C4-2B (cell line): ENCODE measurements around the gene ACOT2.
"Not testable (repeated sequence)": the region's sequence is repeated elsewhere in the genome, so short reads cannot be mapped to it uniquely, and the experiment has no call there.

ENCODE experiments used
- H3K27ac ChIP-seq: fragments of 450-650 bp; 2 replicates; pipeline ENCODE4 v1.5.1; 2017
- ZFX ChIP-seq: fragments of 450-650 bp; IDR thresholded peaks from 2 replicates; pipeline ENCODE4 v1.6.1; 2017
- TF ChIP-seq, protein P1 (sequence below): fragments of 450-650 bp; conservative IDR thresholded peaks from 2 replicates; pipeline ENCODE4 v1.5.1; 2017; ENCODE audit warnings: mild to moderate bottlenecking

The ACOT2 gene

DNA sequence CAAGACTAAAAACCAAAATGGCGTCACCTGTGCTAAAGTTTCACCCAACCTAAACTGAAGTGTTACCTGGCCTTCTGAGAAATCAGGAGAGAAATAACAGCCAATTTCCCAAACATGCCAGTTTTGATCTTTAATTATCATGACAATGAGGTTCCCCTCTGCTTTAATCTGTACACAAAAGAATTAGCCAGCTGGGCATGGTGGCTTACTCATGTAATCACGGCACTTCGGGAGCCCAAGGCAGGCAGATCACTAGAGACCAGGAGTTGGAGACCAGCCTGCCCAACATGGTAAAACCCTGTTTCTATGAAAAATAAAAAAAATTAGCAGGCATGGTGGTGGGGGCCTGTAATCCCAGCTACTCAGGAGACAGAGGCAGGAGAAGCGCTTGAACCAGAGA, 15.2 kb upstream of the ACOT2 start:
- no peak overlapping the region for H3K27ac ChIP-seq
- no peak for TF ChIP-seq ZFX
- TF ChIP-seq, protein P1, sequence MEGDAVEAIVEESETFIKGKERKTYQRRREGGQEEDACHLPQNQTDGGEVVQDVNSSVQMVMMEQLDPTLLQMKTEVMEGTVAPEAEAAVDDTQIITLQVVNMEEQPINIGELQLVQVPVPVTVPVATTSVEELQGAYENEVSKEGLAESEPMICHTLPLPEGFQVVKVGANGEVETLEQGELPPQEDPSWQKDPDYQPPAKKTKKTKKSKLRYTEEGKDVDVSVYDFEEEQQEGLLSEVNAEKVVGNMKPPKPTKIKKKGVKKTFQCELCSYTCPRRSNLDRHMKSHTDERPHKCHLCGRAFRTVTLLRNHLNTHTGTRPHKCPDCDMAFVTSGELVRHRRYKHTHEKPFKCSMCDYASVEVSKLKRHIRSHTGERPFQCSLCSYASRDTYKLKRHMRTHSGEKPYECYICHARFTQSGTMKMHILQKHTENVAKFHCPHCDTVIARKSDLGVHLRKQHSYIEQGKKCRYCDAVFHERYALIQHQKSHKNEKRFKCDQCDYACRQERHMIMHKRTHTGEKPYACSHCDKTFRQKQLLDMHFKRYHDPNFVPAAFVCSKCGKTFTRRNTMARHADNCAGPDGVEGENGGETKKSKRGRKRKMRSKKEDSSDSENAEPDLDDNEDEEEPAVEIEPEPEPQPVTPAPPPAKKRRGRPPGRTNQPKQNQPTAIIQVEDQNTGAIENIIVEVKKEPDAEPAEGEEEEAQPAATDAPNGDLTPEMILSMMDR, result no peak

DNA sequence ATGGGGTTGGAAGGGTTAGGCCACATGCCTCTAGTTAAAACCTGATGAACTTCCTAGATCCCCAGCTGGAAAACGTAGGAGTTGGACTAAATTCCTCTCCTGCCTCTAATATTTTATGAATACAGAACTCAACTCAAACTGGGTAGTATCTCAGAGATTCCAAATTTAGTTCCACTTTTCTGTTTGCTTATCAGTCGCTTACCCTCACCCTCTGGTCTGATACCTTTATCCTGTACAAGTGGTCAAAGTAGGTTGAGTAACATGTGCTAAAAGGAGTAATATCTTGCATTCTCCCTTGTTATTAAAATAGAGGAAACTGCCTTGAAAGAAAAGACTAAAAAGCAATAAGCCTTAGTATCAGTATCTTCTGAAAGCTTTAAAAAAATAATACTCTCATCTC, 11.8 kb upstream of the ACOT2 start:
- not testable (repeated sequence) for H3K27ac ChIP-seq

DNA sequence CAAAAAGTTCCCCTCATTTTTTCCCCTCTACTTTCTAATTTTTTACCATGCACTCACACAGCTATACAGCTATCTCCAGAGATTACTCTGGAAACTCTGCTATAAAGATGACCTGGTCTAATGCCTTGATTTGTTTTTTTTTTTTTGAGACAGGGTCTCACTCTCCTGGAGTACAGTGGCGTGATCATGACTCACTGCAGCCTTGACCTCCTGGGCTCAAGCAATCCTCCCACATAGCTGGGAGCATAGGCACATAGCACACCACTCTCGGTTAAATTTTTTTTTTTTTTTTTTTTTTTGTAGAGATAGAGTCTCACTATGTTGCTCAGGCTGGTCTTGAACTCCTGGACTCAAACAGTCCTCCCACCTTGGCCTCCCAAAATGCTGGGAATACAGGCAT, 10.8 kb upstream of the ACOT2 start:
- not testable (repeated sequence) for H3K27ac ChIP-seq

DNA sequence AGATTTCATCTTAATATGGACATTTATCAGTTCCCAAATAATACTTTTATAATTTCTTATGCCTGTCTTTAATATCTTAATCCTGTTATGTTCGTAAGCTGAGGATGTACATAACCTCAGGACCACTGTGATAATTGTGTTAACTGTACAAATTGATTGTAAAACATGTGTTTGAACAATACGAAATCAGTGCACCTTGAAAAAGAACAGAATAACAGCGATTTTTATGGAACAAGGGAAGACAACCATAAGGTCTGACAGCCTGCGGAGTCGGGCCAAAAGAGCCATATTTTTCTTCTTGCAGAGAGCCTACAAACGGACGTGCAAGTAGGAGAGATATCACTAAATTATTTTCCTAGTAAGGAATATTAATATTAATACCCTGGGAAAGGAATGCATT, 6.8 kb upstream of the ACOT2 start:
- not testable (repeated sequence) for H3K27ac ChIP-seq

DNA sequence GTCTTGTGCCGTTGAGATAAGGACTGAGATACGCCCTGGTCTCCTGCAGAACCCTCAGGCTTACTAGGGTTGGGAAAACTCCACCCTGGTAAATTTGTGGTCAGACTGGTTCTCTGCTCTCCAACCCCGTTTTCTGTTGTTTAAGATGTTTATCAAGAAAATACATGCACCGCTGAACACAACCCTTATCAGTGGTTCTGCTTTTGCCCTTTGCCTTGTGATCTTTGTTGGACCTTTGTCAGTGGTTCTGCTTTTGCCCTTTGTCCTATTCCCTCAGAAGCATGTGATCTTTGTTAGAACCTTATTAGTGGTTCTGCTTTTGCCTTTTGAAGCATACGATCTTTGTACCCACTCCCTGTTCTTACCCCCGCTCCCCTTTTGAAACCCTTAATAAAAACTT, 6.3 kb upstream of the ACOT2 start:
- not testable (repeated sequence) for H3K27ac ChIP-seq

DNA sequence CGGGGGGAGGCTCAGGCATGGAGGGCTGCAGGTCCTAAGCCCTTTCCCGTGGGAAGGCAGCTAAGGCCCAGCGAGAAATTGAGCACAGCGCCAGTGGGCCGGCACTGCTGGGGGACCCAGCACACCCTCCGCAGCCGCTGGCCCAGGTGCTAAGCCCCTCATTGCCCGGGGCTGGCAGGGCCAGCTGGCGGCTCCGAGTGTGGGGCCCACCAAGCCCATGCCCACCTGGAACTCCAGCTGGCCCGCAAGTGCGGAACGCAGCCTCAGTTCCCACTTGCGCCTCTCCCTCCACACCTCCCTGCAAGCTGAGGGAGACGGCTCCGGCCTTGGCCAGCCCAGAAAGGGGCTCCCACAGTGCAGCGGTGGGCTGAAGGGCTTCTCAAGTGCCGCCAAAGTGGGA, 2.6 kb upstream of the ACOT2 start:
- not testable (repeated sequence) for H3K27ac ChIP-seq

DNA sequence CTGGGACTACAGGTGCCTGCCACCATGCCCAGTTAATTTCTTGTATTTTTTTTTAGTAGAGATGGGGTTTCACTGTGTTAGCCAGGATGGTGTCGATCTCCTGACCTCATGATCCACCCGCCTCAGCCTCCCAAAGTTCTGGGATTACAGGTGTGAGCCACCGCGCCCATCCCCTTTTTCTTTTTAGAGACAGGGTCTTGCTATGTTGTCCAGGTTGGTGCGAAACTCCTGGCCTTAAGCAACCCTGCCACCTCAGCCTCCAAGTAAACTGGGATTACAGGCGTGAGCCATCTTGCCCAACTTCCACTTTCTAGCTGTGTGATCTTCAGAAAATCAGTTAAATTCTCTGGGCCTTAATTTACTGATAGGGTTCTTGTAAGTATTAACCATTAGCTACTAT, 2.1 kb upstream of the ACOT2 start:
- H3K27ac ChIP-seq, result not testable (repeated sequence)

DNA sequence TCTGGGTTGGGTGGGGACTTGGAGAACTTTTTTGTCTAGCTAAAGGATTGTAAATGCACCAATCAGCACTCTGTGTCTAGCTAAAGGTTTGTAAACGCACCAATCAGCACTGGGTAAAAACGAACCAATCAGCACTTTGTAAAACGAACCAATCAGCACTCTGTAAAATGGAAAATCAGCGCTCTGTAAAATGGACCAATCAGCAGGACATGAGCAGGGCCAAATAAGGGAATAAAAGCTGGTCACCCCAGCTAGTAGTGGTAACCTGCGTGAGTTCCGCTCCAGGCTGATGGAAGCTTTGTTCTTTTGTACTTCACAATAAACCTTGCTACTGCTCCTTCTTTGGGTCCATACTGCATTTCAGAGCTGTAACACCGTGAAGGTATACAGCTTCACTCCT, 1.7 kb upstream of the ACOT2 start:
- H3K27ac ChIP-seq, result no peak overlapping the region

DNA sequence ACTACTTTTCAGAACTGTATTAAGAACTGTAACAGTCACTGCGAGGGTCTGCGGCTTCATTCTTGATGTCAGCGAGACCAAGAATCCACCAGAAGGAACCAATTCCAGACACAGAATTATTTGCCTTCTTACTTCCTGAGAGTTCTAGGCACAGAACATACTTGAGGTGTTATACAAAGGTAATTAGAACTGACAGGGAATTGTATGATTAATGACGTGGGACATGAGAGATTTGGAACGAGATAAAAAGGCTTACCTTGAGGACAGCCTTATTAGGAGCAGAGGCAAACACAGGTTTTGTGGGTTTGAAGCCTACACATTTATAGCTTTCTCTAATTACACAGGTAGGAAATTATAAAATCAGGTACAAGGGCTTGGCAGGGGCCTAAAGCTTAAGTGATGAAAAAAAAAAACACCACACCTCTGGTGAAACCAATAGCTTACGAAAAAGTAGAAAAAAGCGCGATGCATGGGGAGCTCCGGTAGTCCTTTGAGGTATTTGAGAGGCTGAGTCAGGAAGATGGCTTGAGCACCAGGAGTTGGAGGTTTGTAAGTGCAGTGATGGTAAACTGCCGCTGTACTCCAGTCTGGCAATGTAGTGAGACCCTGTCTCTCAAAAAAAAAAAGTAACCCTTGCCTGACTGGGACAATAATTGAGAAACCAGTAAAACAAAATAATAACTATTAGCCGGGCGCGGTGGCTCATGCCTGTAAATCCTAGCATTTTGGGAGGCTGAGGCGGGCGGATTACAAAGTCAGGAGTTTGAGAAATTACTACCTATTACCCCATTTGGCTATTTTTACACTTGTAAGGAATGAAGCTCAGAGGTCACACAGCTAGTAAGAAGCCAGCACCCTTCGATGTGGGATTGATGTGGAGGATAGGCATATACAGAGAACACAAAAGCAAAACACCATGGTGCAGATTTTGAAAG, 795 bp upstream of the ACOT2 start:
- peak overlapping the region; percentile 88 for H3K27ac ChIP-seq
- TF ChIP-seq, protein P1, result no peak
- TF ChIP-seq ZFX, result no peak

More for the DNA sequence above, 1.7 kb upstream of the ACOT2 start:
- TF ChIP-seq ZFX, result no peak
- TF ChIP-seq, protein P1, result no peak

DNA sequence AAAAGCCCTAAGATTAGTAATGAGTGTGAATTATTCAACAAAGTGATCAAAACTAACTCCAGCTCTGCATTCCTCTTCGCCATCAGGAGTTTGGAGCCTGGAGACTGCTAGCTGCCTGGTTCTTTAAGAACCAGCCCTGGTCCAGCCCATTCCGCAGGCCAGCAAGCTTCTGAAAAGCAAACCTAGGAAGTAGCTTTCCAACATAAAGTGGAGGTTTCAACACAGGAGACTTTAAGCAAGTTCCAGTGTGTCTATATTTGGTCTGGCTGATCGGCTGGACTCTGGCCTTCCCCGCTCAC, 178 bp upstream of the ACOT2 start:
- peak overlapping the region; percentile 88 for H3K27ac ChIP-seq

DNA sequence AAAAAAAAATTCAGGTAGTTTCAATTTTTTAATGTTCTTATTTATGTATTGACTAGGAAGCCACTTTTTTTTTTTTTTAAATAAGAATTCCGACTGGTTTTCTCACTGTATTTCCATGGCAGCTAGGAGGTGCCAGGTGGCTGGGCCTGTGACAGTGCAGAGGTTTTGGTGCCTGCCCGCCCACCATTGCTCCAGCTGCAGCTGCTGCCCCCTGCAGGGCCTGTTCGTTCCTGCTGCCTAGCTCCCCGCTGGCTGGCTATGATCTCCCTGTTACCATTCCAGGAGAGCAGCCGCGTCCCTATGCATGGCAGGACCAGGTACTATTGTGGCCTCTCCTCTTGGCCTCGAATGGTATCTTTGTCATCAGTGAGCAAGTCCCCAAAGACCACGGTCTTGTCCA, 1.9 kb downstream of the ACOT2 start:
- TF ChIP-seq, protein P1, result peak; percentile 68
- H3K27ac ChIP-seq, result not testable (repeated sequence)

DNA sequence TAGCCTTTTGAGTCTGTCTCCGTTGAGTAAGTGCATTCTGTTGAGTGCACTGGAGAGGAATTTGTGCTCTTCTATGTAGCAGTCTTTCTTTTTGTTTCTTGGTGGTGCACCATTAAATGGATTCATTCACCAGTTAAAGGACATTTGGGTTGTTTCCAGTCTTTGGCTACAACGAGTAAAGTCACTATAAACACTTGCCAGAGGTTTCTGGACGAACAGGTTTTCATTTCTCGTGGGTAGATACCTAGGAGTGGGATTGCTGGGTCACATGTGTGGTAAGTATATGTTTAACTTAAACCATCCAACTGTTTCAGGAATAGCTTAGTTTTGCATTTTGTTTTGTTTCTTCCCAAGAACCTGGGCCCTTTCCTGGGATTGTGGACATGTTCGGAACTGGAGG, 4.0 kb downstream of the ACOT2 start:
- H3K27ac ChIP-seq, result not testable (repeated sequence)

DNA sequence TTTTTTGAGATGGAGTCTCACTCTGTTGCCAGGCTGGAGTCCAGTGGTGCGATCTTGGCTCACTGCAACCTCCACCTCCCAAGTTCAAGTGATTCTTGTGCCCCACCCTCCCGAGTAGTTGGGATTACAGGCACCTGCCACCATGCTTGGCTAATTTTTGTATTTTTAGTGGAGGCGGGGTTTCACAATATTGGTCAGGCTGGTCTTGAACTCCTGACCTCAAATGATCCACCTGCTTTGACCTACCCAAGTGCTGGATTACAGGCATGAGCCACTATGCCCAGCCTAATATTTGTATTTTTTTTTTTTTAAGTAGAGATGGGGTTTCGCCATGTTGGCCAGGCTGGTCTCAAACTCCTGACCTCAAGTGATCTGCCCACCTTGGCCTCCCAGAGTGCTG, 4.7 kb downstream of the ACOT2 start:
- not testable (repeated sequence) for H3K27ac ChIP-seq

DNA sequence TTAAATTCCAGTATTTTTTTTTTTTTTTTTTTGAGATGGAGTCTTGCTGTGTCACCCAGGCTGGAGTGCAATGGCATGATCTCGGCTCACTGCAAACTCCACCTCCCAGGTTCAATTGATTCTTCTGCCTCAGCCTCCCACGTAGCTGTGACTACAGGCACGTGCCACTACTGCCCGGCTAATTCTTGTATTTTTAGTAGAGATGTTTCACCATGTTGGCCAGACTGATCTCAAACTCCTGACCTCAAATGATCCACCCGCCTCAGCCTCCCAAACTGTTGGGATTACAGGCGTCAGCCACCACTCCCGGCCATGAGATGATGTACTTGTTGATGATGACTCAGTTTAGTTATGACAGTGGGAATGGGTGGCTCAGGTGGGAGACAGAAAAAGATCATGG, 5.2 kb downstream of the ACOT2 start:
- H3K27ac ChIP-seq, result not testable (repeated sequence)
